A549 treated with Hydrocortisone at 1 μM for 4 hours (cell line): ENCODE results near the gene PHIP. TPM values are rescaled to one million over a fixed set of nuclear protein-coding genes. Genes with fewer than 3 reads are reported as not detected.

ENCODE experiments used
- total RNA-seq: library from RNA; stranded (reverse); fragments of 200-300 nt; extraction: Qiagen RNA extraction; gene quantifications from 5 replicates; pipeline ENCODE4 v1.2.3, GENCODE V29; 2022

The PHIP gene
- 2.7 to 5.9 TPM (median 4.3 TPM) in 5 replicates for total RNA-seq

GRCh38 chr6:79078075-79078969 lies at the start of gene PHIP:
PHIP (minus strand) TSS chr6:79078254; CDS start chr6:79078068, 186 bp downstream.

Other genes with a start within 250 kb of the PHIP start
- 0.64 to 0.97 TPM (median 0.68 TPM) in 5 replicates for gene IRAK1BP1, start 210.7 kb downstream of the PHIP start, total RNA-seq
- 53.8 to 67.6 TPM (median 56.4 TPM) in 5 replicates for gene HMGN3, start 156.4 kb upstream of the PHIP start, total RNA-seq